Measurements from ENCODE around the gene SLC13A5.

SLC13A5 gene

GRCh38 chr17:6640536-6641246 lies 72.5 kb downstream of the SLC13A5 start, which contains the start of the genes KIAA0753 and TXNDC17:
Gene KIAA0753, minus strand, starts transcription at chr17:6640711. Its CDS starts 5,608 bp downstream, at chr17:6635103.
Gene TXNDC17, plus strand, starts transcription at chr17:6641060. Its CDS starts 23 bp downstream, at chr17:6641083.
- no peak for TF ChIP-seq CTCF (IDR thresholded peaks at IDR 0.05; ENCODE audit: low read depth, low read length)
- peak within 1 kb of the TSS; percentile 90 for H3K4me3 ChIP-seq (ENCODE audit: low read depth, low read length)

GRCh38 chr17:6639586-6640535 lies 73.3 kb downstream of the SLC13A5 start:
- H3K4me3 ChIP-seq (ENCODE audit: low read depth, low read length) = peak overlapping the region; percentile 90
- TF ChIP-seq CTCF (IDR thresholded peaks at IDR 0.05; ENCODE audit: low read depth, low read length) = no peak

- no peak for TF ChIP-seq CTCF (IDR thresholded peaks at IDR 0.05; ENCODE audit: low read depth, low read length)
- peak overlapping the region; percentile 90 for H3K4me3 ChIP-seq (ENCODE audit: low read depth, low read length)
These were observed 74.1 kb downstream of the SLC13A5 start for GRCh38 chr17:6639014-6639585.

GRCh38 chr17:6638046-6638908 lies 74.9 kb downstream of the SLC13A5 start:
- H3K4me3 ChIP-seq (ENCODE audit: low read depth, low read length) = no peak overlapping the region
- TF ChIP-seq CTCF (IDR thresholded peaks at IDR 0.05; ENCODE audit: low read depth, low read length) = no peak

GRCh38 chr17:6637458-6637840 lies 75.7 kb downstream of the SLC13A5 start:
- no peak for TF ChIP-seq CTCF (IDR thresholded peaks at IDR 0.05; ENCODE audit: low read depth, low read length)
- no peak overlapping the region for H3K4me3 ChIP-seq (ENCODE audit: low read depth, low read length)

- no peak overlapping the region for H3K4me3 ChIP-seq (ENCODE audit: low read depth, low read length)
- TF ChIP-seq CTCF (IDR thresholded peaks at IDR 0.05; ENCODE audit: low read depth, low read length) = no peak
These were observed 76.3 kb downstream of the SLC13A5 start for GRCh38 chr17:6636616-6637457.
